H1 (cell line): Measurements from ENCODE around the gene U2AF1L4.

ENCODE experiments used
- CBX5 ChIP-seq: fragments of 300-800, 300-1000 bp; sonication (generic); IDR thresholded peaks from 2 replicates; pipeline ENCODE4 v1.7.1; 2016; ENCODE audit warnings: antibody characterized with exemption, low read length, low read depth
- CEBPB ChIP-seq: IDR thresholded peaks from 2 replicates; pipeline ENCODE4 v1.6.1; 2012; ENCODE audit warnings: low read depth, low read length
- CTCF ChIP-seq, 3 experiments: IDR thresholded peaks; 1 replicate in 2 of 3; 2 replicates in 1 of 3; pipeline versions ENCODE4 v1.5.1 to v1.6.1; 2011; ENCODE audit warnings: low read length in 3 of 3, mild to moderate bottlenecking in 3 of 3, inconsistent platforms in 2 of 3, low read depth in 1 of 3, moderate library complexity in 1 of 3; ENCODE audit not compliant: insufficient read depth in 1 of 3; ENCODE audit errors: control extremely low read depth in 1 of 3
- EGR1 ChIP-seq: IDR thresholded peaks from 2 replicates; pipeline ENCODE4 v1.6.1; 2011; ENCODE audit warnings: low read depth, low read length, borderline replicate concordance
- EZH2 ChIP-seq: fragments of 200-600 bp; sonication (generic); IDR thresholded peaks from 2 replicates; pipeline ENCODE4 v1.7.1; 2012; ENCODE audit warnings: low read depth, mild to moderate bottlenecking, moderate library complexity, low read length, inconsistent platforms; ENCODE audit not compliant: severe bottlenecking
- GABPA ChIP-seq: IDR thresholded peaks from 2 replicates; pipeline ENCODE4 v1.6.1; 2011; ENCODE audit warnings: mild to moderate bottlenecking, low read length, moderate library complexity, borderline replicate concordance; ENCODE audit not compliant: insufficient read depth
- POLR2A ChIP-seq, 2 experiments: IDR thresholded peaks; 1 replicate in 1 of 2; 2 replicates in 1 of 2; pipeline ENCODE4 v1.6.1; 2011; ENCODE audit warnings: low read depth in 2 of 2, low read length in 2 of 2, mild to moderate bottlenecking in 2 of 2; ENCODE audit errors: control extremely low read depth in 1 of 2
- POLR2AphosphoS5 ChIP-seq: IDR thresholded peaks from 2 replicates; pipeline ENCODE4 v1.6.1; 2011; ENCODE audit warnings: low read depth, low read length
- SRF ChIP-seq: IDR thresholded peaks from 2 replicates; pipeline ENCODE4 v1.6.1; 2011; ENCODE audit warnings: mild to moderate bottlenecking, low read depth, low read length, moderate library complexity
- SUZ12 ChIP-seq: fragments of 200-600 bp; sonication (generic); IDR thresholded peaks from 2 replicates; pipeline ENCODE4 v1.6.1; 2012; ENCODE audit warnings: mild to moderate bottlenecking, inconsistent platforms, low read length, moderate library complexity, mixed read lengths
- TCF12 ChIP-seq: IDR thresholded peaks from 2 replicates; pipeline ENCODE4 v1.6.1; 2011; ENCODE audit warnings: low read depth, mild to moderate bottlenecking, low read length
- TF ChIP-seq, protein P1 (sequence below): IDR thresholded peaks from 2 replicates; pipeline ENCODE4 v1.6.1; 2012; ENCODE audit warnings: inconsistent platforms

DNA sequence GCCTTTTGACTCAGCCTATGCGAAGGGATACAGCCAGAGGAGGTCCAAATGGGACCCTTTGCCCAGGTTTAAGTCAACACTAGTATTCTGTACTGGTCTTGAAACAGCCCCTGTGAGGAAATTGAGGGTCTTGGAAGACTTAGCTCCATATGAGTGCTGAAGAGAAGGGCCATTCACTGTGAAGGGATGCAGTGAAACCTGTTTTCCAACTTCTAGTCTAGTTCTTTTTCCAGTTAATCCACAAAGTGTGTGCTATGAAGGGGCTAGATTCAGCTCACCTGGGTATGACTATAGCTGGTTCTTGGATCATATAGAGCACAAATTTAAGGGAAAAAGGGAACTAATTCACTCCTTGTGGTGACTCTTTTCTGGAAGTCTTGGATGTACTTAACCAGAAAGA is 36.8 kb downstream of the U2AF1L4 start:
- TF ChIP-seq CTCF (IDR thresholded peaks at IDR 0.05; ENCODE audit: control extremely low read depth in 1 of 3, insufficient read depth in 1 of 3, low read depth in 1 of 3, low read length in 3 of 3) = no peak
- TF ChIP-seq EGR1 = no peak
- TF ChIP-seq EZH2 = no peak
- no peak for TF ChIP-seq SUZ12
- TF ChIP-seq CBX5 = no peak
- TF ChIP-seq POLR2A (IDR thresholded peaks at IDR 0.05; ENCODE audit: control extremely low read depth in 1 of 2, low read depth in 2 of 2, low read length in 2 of 2) = no peak
- no peak for TF ChIP-seq TCF12
- TF ChIP-seq GABPA = no peak
- TF ChIP-seq, protein P1, sequence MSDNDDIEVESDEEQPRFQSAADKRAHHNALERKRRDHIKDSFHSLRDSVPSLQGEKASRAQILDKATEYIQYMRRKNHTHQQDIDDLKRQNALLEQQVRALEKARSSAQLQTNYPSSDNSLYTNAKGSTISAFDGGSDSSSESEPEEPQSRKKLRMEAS = no peak
- no peak for TF ChIP-seq CEBPB
- no peak for TF ChIP-seq POLR2AphosphoS5
- TF ChIP-seq SRF = no peak
